Activated naive CD4-positive, alpha-beta T cell treated with anti-CD3 and anti-CD28 coated beads, Interleukin-2, amount 50 U/mL, for 16 hours (primary cell): ENCODE data around the gene F12.

Experiments used
- DNase-seq: peaks from one replicate; pipeline ENCODE4 v3.0.0-alpha.2; 2020

The F12 gene

GRCh38 chr5:177410575-177410974, 1.2 kb upstream of the F12 start:
- DNase-seq, result no peak

- no peak for DNase-seq
Observed at GRCh38 chr5:177405805-177406204, 3.6 kb downstream of the F12 start.

- no peak for DNase-seq
Observed at GRCh38 chr5:177405312-177405711, 4.1 kb downstream of the F12 start.

GRCh38 chr5:177404641-177405179, 4.7 kb downstream of the F12 start:
- DNase-seq, result no peak

GRCh38 chr5:177403792-177404640, 5.3 kb downstream of the F12 start:
- peak; percentile 87 for DNase-seq

- peak; percentile 61 for DNase-seq
Observed at GRCh38 chr5:177403102-177403791, 6.1 kb downstream of the F12 start.

- DNase-seq, result peak; percentile 75
Observed at GRCh38 chr5:177402271-177403043, 6.9 kb downstream of the F12 start.

GRCh38 chr5:177399997-177400868, 9.1 kb downstream of the F12 start, which contains the start of gene PFN3:
PFN3 (minus strand) TSS chr5:177400661; CDS start chr5:177400576, 85 bp downstream.
- DNase-seq, result no peak

- DNase-seq, result no peak
Observed at GRCh38 chr5:177397875-177398390, 11.4 kb downstream of the F12 start.

GRCh38 chr5:177396807-177397206, 12.6 kb downstream of the F12 start:
- no peak for DNase-seq

GRCh38 chr5:177396078-177396477, 13.3 kb downstream of the F12 start:
- no peak for DNase-seq

GRCh38 chr5:177393990-177394389, 15.4 kb downstream of the F12 start:
- DNase-seq, result no peak

- DNase-seq, result no peak
Observed at GRCh38 chr5:177393206-177393765, 16.1 kb downstream of the F12 start.

- no peak for DNase-seq
Observed at GRCh38 chr5:177392765-177393164, 16.6 kb downstream of the F12 start.

GRCh38 chr5:177390363-177391300, 18.7 kb downstream of the F12 start:
- peak; percentile 85 for DNase-seq

GRCh38 chr5:177389241-177390169, 19.9 kb downstream of the F12 start:
- peak; percentile 54 for DNase-seq

GRCh38 chr5:177388521-177389052, 20.8 kb downstream of the F12 start:
- DNase-seq, result no peak

GRCh38 chr5:177387405-177387804, 22.0 kb downstream of the F12 start:
- no peak for DNase-seq

GRCh38 chr5:177386542-177386941, 22.8 kb downstream of the F12 start:
- no peak for DNase-seq
